ENCODE data around the gene LRRC14B. TPM values are rescaled to one million over a fixed set of nuclear protein-coding genes. Genes with fewer than 3 reads are reported as not detected.
"Not testable (repeated sequence)": the region's sequence is repeated elsewhere in the genome, so short reads cannot be mapped to it uniquely, and the experiment has no call there.

LRRC14B gene
- total RNA-seq, 4 donors from 2014 or later = 11.6 to 39.0 (median 27.2) TPM

DNA sequence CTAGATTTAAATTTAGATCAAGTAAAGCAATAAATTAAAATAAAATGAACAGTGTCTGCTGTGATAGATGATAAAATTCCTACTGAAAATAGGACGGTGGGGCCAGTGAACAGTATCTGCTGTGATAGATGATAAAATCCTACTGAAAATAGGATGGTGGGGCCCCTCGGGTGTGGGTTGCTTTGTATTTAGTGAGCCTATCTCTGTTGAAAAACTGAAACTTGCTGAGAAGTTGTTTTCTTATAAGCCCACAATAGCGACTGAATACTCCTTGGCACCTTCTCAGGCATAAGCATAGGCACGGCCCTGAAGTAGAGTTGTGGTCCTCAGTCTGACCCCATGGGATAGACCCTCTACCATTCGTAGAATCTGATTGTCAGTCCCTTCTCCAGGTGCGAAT, 32.5 kb downstream of the LRRC14B start:
- intact Hi-C loops (cut with DNase I; ENCODE audit: low total_unique reads) = no loop called here
- in situ Hi-C loops (cut with MboI; ENCODE audit: low sequenced_read_pairs in 4 of 4) = no loop called here
- ATAC-seq (no peak), DNase-seq (no peak)
- Histone ChIP-seq H3K36me3 (peaks cover 0 to 48% of the 10 kb centered on the region in 2 donors), H3K27me3 (no peaks in the 10 kb centered on the region), H3K27ac (no peak overlapping the region), H3K9me3 (no peaks in the 10 kb centered on the region), H3K4me1 (peaks cover 39 to 42% of the 10 kb centered on the region in 2 donors), H3K4me3 (no peak overlapping the region)
- TF ChIP-seq, protein P1, sequence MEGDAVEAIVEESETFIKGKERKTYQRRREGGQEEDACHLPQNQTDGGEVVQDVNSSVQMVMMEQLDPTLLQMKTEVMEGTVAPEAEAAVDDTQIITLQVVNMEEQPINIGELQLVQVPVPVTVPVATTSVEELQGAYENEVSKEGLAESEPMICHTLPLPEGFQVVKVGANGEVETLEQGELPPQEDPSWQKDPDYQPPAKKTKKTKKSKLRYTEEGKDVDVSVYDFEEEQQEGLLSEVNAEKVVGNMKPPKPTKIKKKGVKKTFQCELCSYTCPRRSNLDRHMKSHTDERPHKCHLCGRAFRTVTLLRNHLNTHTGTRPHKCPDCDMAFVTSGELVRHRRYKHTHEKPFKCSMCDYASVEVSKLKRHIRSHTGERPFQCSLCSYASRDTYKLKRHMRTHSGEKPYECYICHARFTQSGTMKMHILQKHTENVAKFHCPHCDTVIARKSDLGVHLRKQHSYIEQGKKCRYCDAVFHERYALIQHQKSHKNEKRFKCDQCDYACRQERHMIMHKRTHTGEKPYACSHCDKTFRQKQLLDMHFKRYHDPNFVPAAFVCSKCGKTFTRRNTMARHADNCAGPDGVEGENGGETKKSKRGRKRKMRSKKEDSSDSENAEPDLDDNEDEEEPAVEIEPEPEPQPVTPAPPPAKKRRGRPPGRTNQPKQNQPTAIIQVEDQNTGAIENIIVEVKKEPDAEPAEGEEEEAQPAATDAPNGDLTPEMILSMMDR (IDR thresholded peaks at IDR 0.05 in 4 of 5, conservative IDR thresholded peaks at IDR 0.05 in 1 of 5) = no peak
- no peak for TF ChIP-seq POLR2A (IDR thresholded peaks at IDR 0.05)

DNA sequence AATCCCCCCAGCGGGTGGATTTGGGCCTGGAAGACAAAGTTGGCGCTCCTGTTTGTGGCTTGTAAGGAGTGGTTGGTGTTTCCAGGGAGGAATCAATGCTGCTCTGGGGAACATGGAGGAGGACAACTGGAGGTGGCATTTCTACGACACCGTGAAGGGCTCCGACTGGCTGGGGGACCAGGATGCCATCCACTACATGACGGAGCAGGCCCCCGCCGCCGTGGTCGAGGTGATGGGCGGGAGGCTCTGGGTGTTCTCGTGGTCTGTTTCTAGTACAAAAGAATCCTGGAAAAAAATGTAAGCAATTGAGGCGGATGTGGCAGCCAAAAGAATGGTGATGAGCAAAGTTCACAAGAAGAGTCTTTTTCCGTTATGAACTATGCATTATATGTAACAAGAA, 34.0 kb downstream of the LRRC14B start:
- ATAC-seq (no peak), DNase-seq (no peak)
- H3K4me1 ChIP-seq = peaks cover 25 to 29% of the 10 kb centered on the region in 2 donors
- H3K9me3 ChIP-seq = no peaks in the 10 kb centered on the region
- TF ChIP-seq POLR2A (IDR thresholded peaks at IDR 0.05) = no peak
- TF ChIP-seq, protein P1 (IDR thresholded peaks at IDR 0.05 in 4 of 5, conservative IDR thresholded peaks at IDR 0.05 in 1 of 5) = no peak
- intact Hi-C loops (cut with DNase I; ENCODE audit: low total_unique reads) = no loop called here
- no peak overlapping the region for H3K27ac ChIP-seq
- in situ Hi-C loops (cut with MboI; ENCODE audit: low sequenced_read_pairs in 4 of 4) = no loop called here
- no peak overlapping the region for H3K4me3 ChIP-seq
- peaks cover 0 to 64% of the 10 kb centered on the region in 2 donors for H3K36me3 ChIP-seq
- H3K27me3 ChIP-seq = no peaks in the 10 kb centered on the region

DNA sequence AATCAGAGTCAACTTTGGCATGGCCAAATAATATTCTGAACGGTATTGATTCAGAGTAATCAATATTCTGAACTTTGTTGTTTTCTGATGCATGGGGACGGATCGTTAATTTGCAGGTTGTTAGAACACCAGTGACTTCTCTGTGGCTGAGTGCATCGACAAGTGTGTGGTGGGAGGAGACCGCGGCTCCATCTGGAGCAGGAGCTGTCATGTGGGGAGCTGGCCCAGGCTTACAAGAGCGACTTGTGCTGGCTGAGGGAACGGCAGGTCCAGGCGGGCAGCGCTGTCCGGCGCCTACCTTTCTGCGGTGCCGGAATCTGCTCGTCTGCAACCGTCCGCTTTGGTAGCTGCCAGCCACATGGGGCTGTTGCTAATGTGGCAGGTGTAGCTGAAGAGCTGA, 36.1 kb downstream of the LRRC14B start:
- Histone ChIP-seq H3K4me1 (peaks cover 5 to 11% of the 10 kb centered on the region in 2 donors), H3K36me3 (peaks cover 0 to 83% of the 10 kb centered on the region in 2 donors)
- in situ Hi-C loops (cut with MboI; ENCODE audit: low sequenced_read_pairs in 4 of 4); ATAC-seq; H3K27ac ChIP-seq; H3K27me3 ChIP-seq; H3K9me3 ChIP-seq; DNase-seq; intact Hi-C loops (cut with DNase I; ENCODE audit: low total_unique reads); H3K4me3 ChIP-seq: not testable (repeated sequence)

DNA sequence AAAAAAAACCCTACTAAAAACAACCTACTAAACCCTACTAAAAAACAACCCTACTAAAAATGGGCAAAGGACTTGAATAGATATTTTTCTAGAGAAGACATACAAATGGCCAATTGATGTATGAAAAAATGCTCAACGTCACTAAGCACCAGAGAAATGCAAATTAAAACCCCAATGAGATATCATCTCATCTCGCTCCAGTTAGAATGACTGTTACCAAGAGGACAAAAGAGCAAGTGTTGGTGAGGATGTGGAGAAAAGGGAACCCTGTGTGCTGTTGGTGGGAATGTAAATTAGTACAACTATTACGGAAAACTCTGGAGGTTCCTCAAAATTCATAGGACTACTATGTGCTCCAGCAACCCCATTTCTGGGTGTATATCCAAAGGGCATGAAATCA, 37.6 kb downstream of the LRRC14B start:
- intact Hi-C loops (cut with DNase I; ENCODE audit: low total_unique reads) = no loop called here
- DNase-seq (no peak), ATAC-seq (no peak)
- Histone ChIP-seq H3K27me3 (no peaks in the 10 kb centered on the region), H3K27ac (no peak overlapping the region), H3K36me3 (peaks cover 0 to 98% of the 10 kb centered on the region in 2 donors), H3K4me3 (no peak overlapping the region), H3K9me3 (no peaks in the 10 kb centered on the region), H3K4me1 (no peaks in the 10 kb centered on the region)
- no peak for TF ChIP-seq POLR2A (IDR thresholded peaks at IDR 0.05)
- TF ChIP-seq, protein P1 (IDR thresholded peaks at IDR 0.05 in 4 of 5, conservative IDR thresholded peaks at IDR 0.05 in 1 of 5) = no peak
- in situ Hi-C loops (cut with MboI; ENCODE audit: low sequenced_read_pairs in 4 of 4) = no loop called here

DNA sequence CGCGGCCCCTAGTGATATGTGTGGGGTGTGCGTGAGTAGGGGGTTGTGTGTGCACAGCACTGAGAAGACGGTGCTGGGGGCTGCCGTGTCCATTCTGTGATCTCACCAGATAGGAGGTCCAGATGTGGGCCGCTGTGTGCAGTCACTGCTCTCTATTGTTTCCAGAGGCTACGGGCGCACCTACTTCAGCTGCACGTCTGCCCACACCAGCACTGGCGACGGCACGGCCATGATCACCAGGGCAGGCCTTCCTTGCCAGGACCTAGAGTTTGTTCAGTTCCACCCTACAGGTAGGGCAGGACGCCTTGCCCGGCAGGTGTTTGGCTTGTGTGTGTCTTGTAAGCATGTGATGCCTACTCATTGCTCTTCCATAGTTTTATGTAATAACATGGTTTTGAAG, 39.4 kb downstream of the LRRC14B start:
- Histone ChIP-seq H3K36me3 (peaks cover 0 to 96% of the 10 kb centered on the region in 2 donors), H3K4me3 (no peak overlapping the region), H3K4me1 (no peaks in the 10 kb centered on the region), H3K27ac (no peak overlapping the region), H3K27me3 (no peaks in the 10 kb centered on the region), H3K9me3 (no peaks in the 10 kb centered on the region)
- no peak for TF ChIP-seq POLR2A (IDR thresholded peaks at IDR 0.05)
- TF ChIP-seq, protein P1 (IDR thresholded peaks at IDR 0.05 in 4 of 5, conservative IDR thresholded peaks at IDR 0.05 in 1 of 5) = no peak
- intact Hi-C loops (cut with DNase I; ENCODE audit: low total_unique reads) = no loop called here
- no peak for DNase-seq
- ATAC-seq = no peak
- in situ Hi-C loops (cut with MboI; ENCODE audit: low sequenced_read_pairs in 4 of 4) = no loop called here
